Retina (tissue), 1 donor: ENCODE measurements around the gene DGAT2L6.
"Not testable (repeated sequence)": the region's sequence is repeated elsewhere in the genome, so short reads cannot be mapped to it uniquely, and the experiment has no call there.

Experiments
- DNase-seq: peaks from one replicate; pipeline ENCODE4 v3.0.0-alpha.2; 2016

Gene DGAT2L6

GRCh38 chrX:70201732-70202131 is 24.4 kb downstream of the DGAT2L6 start:
- DNase-seq: no peak

- DNase-seq: no peak
Observed at GRCh38 chrX:70208479-70208878, 31.2 kb downstream of the DGAT2L6 start.

GRCh38 chrX:70209570-70209969 is 32.3 kb downstream of the DGAT2L6 start:
- not testable (repeated sequence) for DNase-seq

DNA sequence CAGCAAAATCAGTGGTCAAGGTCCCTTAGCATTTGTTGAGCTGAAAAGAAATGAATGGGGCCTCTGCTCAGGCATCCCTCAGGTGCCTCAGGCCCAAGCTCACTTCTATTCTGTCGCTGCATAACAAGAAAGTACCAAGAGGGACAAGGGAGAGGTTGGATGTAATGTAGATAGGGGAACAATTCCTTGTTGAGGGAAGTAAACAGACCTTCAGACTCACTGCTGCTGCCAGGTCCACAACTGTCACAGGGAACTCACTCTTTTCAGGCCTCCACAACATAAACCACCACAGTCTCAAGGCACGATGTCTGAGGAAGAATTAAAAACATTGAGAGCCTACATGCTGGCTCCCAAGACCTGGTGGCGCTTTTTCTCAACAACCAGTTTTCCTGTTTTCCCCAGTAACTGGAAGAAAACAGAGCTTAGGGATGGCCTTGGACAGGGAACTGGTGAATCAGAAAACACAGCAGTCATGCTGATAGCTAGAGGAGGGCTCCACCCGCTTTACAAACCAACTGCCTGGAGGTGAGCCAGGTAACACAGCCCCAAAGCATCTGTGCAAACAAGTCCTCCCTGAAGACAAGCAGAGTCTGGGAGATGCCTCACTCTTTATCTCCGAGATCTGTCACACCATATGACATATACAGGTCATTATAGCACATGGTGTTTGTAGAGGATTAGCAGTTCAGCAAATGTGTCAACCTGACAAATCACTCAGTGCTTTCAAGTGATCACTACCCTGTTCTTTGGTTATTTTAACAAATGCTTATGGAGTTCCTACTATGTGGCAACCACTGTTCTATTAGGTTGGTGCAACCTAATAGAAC is 42.9 kb downstream of the DGAT2L6 start:
- DNase-seq: no peak

- DNase-seq: no peak
Observed at GRCh38 chrX:70226048-70226447, 48.8 kb downstream of the DGAT2L6 start.

- DNase-seq: no peak
Observed at GRCh38 chrX:70226687-70227086, 49.4 kb downstream of the DGAT2L6 start.

DNA sequence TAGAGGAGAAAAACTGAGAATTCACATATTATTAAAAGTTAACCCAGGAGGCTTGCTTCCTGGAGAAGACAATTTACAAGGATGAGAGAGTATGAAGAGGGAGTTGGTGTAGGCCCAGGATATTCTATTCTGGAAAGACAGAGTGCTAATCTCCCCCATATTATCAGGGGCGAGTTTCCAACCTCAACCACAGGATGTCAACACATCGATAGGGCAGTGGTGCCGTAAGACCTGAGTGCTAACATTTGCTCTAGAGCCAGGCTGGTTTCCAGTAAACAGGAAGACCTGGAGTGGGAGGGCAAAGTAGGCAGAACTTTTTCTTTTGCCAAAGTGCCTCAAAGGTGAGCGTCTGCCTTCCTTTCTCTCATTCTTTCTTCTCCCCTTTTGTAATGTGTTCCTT is 54.4 kb downstream of the DGAT2L6 start:
- DNase-seq: no peak

GRCh38 chrX:70234355-70234754 is 57.1 kb downstream of the DGAT2L6 start, which contains the start of gene AWAT1:
TSS of gene AWAT1 (plus strand) at chrX:70234655. CDS start at chrX:70234696, 41 bp downstream.
- no peak for DNase-seq

GRCh38 chrX:70240751-70241150 is 63.5 kb downstream of the DGAT2L6 start:
- DNase-seq: no peak

DNA sequence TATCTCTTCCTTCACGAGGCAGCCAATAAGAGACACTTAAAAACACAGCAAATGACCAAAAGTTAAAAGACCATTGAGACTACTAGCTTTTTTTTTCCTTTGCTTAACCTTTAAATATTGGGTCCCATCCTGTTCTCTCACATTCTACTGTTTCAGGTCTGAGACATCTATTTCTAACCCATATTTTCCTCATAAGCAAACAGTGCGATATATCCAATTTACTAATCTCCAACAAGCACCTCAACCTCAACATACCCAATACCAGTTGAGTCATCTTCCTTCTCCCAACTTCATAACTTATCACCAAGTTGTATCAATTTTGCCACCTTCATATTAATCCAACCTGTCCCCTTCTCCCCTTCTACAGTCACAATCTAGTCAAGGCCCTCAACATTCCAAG is 64.2 kb downstream of the DGAT2L6 start:
- no peak for DNase-seq

- not testable (repeated sequence) for DNase-seq
Observed at GRCh38 chrX:70243601-70244000, 66.3 kb downstream of the DGAT2L6 start.

DNA sequence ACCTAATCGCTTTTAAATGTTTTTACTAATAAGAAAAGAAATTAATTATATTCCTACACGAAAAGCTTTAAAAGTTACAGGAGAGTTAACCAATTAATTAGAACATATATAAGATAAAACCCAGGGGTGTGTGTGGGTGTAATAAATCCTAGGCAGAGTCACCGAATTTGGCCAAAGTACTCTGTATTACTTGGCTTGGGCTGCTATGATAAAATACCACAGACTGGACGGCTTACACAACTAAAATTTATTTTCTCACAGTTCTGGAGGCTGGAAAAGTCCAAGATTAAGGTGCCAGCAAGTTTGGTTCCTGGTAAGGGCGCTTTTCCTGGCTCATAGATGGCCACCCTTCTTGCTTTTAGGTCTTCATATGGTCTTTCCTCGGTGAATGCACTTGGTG is 67.6 kb downstream of the DGAT2L6 start:
- DNase-seq: no peak

DNA sequence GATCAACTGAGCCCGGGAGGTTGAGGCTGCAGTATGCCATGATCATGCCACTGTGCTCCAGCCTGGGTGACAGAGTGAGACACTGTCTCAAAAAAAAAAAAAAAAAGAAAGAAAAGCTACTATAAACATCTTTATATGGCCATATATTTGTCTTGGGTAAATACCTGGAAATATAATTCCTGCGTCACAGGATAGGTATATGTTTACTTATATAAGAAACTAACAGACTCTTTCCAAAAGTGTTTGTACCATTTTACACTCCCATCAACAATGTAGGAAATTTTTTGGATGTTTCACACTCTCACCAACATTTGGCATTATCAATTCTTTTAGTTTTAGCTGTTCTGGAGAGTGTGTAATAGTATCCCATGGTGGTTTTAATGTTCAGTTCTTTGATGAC is 70.0 kb downstream of the DGAT2L6 start:
- DNase-seq: no peak

- DNase-seq: no peak
Observed at GRCh38 chrX:70252491-70252890, 75.2 kb downstream of the DGAT2L6 start.

GRCh38 chrX:70253377-70254062 is 76.2 kb downstream of the DGAT2L6 start:
- no peak for DNase-seq

DNA sequence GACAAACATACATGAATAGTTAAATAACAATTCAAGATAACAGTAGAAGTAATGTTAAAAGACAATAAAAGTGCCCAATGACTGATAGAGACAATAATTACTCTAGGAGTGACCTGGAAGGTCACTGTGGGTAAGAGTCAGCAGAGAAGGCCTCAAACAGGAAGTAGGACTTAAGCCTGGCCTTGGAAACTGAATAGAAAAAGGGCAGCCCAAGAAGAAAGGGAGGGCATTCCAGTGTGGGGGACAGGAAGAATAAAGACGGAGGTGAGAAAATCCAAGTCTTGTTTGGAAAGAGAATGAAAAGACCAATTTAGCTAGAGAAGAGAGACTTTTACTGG is 76.7 kb downstream of the DGAT2L6 start:
- DNase-seq: no peak

GRCh38 chrX:70254909-70255308 is 77.6 kb downstream of the DGAT2L6 start:
- no peak for DNase-seq
